Measurements from ENCODE around the gene AUTS2. TPM values are rescaled to one million over a fixed set of nuclear protein-coding genes. Genes with fewer than 3 reads are reported as not detected.
A peak's percentile ranks its signal among the peaks of the same experiment; 100 is the strongest.

The AUTS2 gene
- total RNA-seq, 1 donor from 2014 or later, result 80.6 TPM

- no peak for DNase-seq (ENCODE audit: extremely low spot score, unreplicated experiment)
- Mint-ChIP-seq H3K36me3 (ENCODE audit: unreplicated experiment) (peaks cover 3% of the 10 kb centered on the region), H3K27ac (ENCODE audit: unreplicated experiment) (no peak overlapping the region), H3K27me3 (ENCODE audit: unreplicated experiment) (no peaks in the 10 kb centered on the region), H3K4me1 (ENCODE audit: unreplicated experiment) (peaks cover 47% of the 10 kb centered on the region), H3K9me3 (ENCODE audit: unreplicated experiment) (peaks cover 9% of the 10 kb centered on the region), H3K4me3 (ENCODE audit: unreplicated experiment) (no peak overlapping the region)
- no peak for TF ChIP-seq CTCF (IDR thresholded peaks at IDR 0.05)
Observed at GRCh38 chr7:70035519-70035918, 437.2 kb downstream of the AUTS2 start.

DNA sequence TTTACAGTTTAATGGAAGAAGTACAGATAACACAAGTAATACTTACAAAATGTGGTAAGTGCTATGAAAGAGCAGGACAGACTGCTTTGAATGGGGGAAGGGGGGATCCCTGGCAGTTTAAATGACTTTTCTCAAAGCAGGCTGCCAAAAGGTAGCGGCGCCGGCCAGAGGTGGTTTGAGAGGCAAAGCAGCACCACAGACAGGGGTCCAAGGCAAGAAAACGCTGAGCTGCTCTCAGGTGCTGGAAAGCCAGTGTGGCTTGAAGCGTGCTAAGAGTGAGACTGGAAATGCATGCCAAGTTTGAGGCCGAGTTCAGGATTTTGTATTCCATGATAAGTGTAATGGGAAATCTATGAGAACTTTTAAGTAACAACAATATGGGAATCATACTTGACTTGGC, 437.7 kb downstream of the AUTS2 start:
- Mint-ChIP-seq H3K4me1 (ENCODE audit: unreplicated experiment) (peaks cover 51% of the 10 kb centered on the region), H3K27ac (ENCODE audit: unreplicated experiment) (no peak overlapping the region), H3K4me3 (ENCODE audit: unreplicated experiment) (no peak overlapping the region), H3K27me3 (ENCODE audit: unreplicated experiment) (no peaks in the 10 kb centered on the region), H3K36me3 (ENCODE audit: unreplicated experiment) (peaks cover 3% of the 10 kb centered on the region), H3K9me3 (ENCODE audit: unreplicated experiment) (peaks cover 9% of the 10 kb centered on the region)
- DNase-seq (ENCODE audit: extremely low spot score, unreplicated experiment), result no peak
- TF ChIP-seq CTCF (IDR thresholded peaks at IDR 0.05), result no peak

GRCh38 chr7:70036695-70037094, 438.4 kb downstream of the AUTS2 start:
- no peak for TF ChIP-seq CTCF (IDR thresholded peaks at IDR 0.05)
- no peak for DNase-seq (ENCODE audit: extremely low spot score, unreplicated experiment)
- no peaks in the 10 kb centered on the region for H3K27me3 Mint-ChIP-seq (ENCODE audit: unreplicated experiment)
- peaks cover 3% of the 10 kb centered on the region for H3K36me3 Mint-ChIP-seq (ENCODE audit: unreplicated experiment)
- H3K27ac Mint-ChIP-seq (ENCODE audit: unreplicated experiment), result peak overlapping the region; percentile 82
- H3K9me3 Mint-ChIP-seq (ENCODE audit: unreplicated experiment), result peaks cover 9% of the 10 kb centered on the region
- H3K4me1 Mint-ChIP-seq (ENCODE audit: unreplicated experiment), result peaks cover 53% of the 10 kb centered on the region
- peak overlapping the region; percentile 19 for H3K4me3 Mint-ChIP-seq (ENCODE audit: unreplicated experiment)

- Mint-ChIP-seq H3K27me3 (ENCODE audit: unreplicated experiment) (no peaks in the 10 kb centered on the region), H3K9me3 (ENCODE audit: unreplicated experiment) (peaks cover 6% of the 10 kb centered on the region), H3K27ac (ENCODE audit: unreplicated experiment) (peak overlapping the region; percentile 82), H3K4me3 (ENCODE audit: unreplicated experiment) (peak overlapping the region; percentile 19), H3K36me3 (ENCODE audit: unreplicated experiment) (peaks cover 3% of the 10 kb centered on the region), H3K4me1 (ENCODE audit: unreplicated experiment) (peaks cover 56% of the 10 kb centered on the region)
- no peak for TF ChIP-seq CTCF (IDR thresholded peaks at IDR 0.05)
- no peak for DNase-seq (ENCODE audit: extremely low spot score, unreplicated experiment)
Observed at GRCh38 chr7:70037171-70037933, 439.1 kb downstream of the AUTS2 start.

DNA sequence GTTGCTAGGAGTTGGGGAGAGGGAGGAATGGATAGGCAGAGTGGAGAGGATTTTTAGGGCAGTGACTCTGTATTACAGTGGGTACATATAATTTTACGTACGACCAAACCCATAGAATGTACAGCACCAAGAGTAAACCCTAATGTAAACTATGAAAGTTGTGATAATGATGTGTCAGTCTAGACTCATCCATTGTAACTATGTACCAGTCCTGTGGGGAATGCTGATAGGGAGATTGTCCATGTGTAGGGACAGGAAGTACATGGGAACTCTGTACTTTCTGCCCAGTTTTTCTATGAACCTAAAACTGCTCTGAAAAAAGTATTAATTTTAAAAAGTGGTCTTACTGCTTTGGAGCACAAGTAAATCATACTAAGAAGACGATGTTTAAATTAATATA, 441.8 kb downstream of the AUTS2 start:
- peaks cover 77% of the 10 kb centered on the region for H3K4me1 Mint-ChIP-seq (ENCODE audit: unreplicated experiment)
- no peak overlapping the region for H3K4me3 Mint-ChIP-seq (ENCODE audit: unreplicated experiment)
- no peak for TF ChIP-seq CTCF (IDR thresholded peaks at IDR 0.05)
- no peaks in the 10 kb centered on the region for H3K9me3 Mint-ChIP-seq (ENCODE audit: unreplicated experiment)
- peak overlapping the region; percentile 39 for H3K27ac Mint-ChIP-seq (ENCODE audit: unreplicated experiment)
- H3K36me3 Mint-ChIP-seq (ENCODE audit: unreplicated experiment), result no peaks in the 10 kb centered on the region
- H3K27me3 Mint-ChIP-seq (ENCODE audit: unreplicated experiment), result no peaks in the 10 kb centered on the region
- DNase-seq (ENCODE audit: extremely low spot score, unreplicated experiment), result no peak
